ENCODE results near the gene RERGL. TPM values are rescaled to one million over a fixed set of nuclear protein-coding genes. Genes with fewer than 3 reads are reported as not detected.
"Not testable (repeated sequence)": the region's sequence is repeated elsewhere in the genome, so short reads cannot be mapped to it uniquely, and the experiment has no call there.

RERGL gene
- total RNA-seq = 1.2 TPM
- long read RNA-seq = 0 reads

- DNase-seq = no peak
- no peak for ATAC-seq (ENCODE audit: poor library complexity)
- intact Hi-C loops (cut with DNase I) = no loop called here
These were observed at the start of gene RERGL for GRCh38 chr12:18090093-18090492. TSS of gene RERGL (minus strand) at chr12:18090193. CDS start at chr12:18090140, 53 bp downstream.

DNA sequence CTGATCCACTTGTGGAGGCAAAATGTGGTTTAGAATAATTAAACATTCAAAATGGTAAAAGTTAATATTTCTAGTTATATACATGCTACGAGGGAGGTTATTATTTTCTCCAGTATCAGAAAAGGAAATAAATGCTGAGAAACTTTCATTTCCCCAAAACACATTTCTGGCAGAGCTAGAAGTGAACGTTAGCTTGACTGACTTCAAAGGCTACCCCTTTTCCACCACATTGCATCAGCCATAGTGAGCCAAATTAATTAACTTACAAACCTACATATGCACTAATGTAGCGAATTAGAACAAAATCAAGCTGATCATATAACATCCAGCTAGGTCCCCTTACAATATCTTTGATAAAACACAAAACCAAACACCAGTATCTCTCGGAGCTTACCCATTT is 49.3 kb upstream of the RERGL start:
- intact Hi-C loops (cut with DNase I) = no loop called here
- no peak for DNase-seq
- ATAC-seq (ENCODE audit: poor library complexity) = no peak

DNA sequence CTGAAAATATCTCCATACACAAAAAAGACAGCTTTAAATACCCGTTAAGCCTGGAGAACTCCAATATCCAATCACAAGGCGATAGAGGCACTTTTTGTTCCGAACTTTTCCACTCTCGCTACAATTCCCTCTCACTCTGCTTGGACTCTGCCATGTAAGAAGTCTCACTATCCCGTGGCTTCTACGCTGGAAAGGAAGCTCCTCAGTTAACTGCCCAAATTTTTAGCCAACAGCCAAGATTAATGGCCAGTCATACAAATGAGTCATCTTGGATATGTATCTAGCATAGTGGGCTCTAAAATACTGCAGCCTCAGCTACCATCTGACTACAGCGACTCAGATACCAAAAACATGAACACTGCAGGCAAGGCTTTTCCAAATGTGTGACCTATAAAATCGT is 45.5 kb upstream of the RERGL start:
- no peak for DNase-seq
- no peak for ATAC-seq (ENCODE audit: poor library complexity)
- intact Hi-C loops (cut with DNase I) = no loop called here

DNA sequence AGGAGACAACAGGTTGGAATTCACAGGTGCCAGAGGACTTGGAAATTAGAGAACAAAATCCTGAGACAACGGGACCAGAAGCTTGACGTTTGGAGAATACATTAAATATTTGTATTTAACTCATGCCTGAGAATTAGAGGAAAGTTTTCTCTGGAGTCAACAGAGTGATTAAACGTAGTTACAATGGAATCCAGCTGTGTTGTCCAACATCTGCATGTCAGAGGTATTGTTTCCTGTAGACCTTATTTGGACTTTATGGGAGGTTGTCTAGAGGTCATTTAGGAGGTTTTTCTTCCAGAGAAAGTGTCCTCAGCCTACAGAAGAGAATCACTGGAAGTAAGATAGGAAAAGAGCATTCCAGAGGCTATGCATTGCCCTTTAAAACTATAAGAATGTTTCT is 45.1 kb upstream of the RERGL start:
- ATAC-seq (ENCODE audit: poor library complexity) = no peak
- intact Hi-C loops (cut with DNase I) = no loop called here
- no peak for DNase-seq

DNA sequence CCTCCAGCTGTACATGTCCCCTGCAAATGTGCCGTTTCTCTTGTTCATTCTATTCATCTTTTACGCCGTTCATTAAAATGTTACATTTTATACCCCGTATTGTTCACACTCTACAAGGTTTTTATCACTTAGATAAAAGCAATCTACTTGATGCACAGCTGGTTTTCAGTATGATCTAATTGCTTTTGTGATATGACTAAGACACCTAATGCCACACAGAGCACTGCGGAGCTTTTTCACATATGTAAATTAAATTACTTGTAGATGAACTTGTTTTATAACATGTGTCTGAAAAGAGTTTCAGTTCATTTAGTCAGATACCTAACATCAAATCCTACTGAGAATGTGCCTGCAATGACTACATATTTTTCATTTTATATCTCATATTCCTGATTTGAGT is 40.9 kb upstream of the RERGL start:
- intact Hi-C loops (cut with DNase I) = no loop called here
- no peak for ATAC-seq (ENCODE audit: poor library complexity)
- DNase-seq = no peak

DNA sequence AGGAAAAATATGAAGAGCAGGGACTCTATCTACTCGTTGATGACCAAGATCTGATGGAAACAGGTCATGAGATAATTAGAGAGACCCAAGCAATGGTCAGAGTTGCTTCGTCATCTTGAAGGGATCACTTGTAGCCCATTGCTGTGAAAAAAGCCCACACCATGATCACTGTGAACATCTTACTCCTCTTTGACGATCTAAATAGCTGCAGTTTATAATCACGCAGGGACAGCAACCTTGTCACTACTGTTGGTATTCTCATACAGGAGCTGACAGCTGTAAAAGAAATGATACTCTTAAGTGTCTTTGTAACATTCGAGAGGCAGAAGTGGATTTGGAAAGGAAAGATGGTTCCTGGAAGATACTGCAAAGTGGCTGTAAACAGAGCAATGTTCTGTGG is 33.7 kb upstream of the RERGL start:
- DNase-seq = no peak
- no peak for ATAC-seq (ENCODE audit: poor library complexity)
- intact Hi-C loops (cut with DNase I) = no loop called here

DNA sequence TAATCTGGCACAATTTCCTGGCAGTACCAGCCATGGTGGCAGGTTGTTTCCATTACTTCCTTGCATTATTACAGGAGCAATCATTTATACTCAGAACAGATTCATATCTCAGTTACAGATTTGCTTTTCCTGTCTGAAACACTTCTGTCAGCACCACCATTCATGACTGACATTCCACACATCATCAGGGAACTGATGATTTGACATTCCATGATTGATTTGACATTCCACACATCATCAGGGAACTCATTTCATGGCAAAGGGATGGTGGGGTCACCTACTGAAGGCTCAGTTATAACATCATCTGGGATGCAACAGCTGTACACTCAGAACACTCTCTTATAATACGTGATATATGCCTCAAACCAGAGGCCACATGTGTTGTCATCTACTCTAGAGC is 30.9 kb upstream of the RERGL start:
- no peak for ATAC-seq (ENCODE audit: poor library complexity)
- no peak for DNase-seq
- intact Hi-C loops (cut with DNase I) = no loop called here

- ATAC-seq (ENCODE audit: poor library complexity) (no peak), DNase-seq (no peak)
- intact Hi-C loops (cut with DNase I) = no loop called here
These were observed 18.6 kb upstream of the RERGL start for GRCh38 chr12:18108611-18109010.

DNA sequence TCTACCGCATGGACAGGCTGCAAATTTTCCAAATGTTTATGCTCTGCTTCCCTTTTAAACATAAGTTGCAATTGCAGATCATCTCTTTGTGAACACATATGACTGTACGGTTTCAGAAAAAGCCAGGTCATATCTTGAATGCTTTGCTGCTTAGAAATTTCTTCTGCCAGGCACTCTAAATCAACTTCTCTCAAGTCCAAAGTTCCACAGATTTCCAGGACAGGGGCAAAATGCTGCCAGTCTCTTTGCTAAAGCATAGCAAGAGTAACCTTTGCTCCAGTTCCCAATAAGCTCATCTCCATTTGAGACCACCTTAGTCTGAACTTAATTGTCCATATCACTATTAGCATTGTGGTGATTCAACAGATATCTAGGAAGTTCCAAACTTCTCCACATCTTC is 13.6 kb upstream of the RERGL start:
- intact Hi-C loops (cut with DNase I) = no loop called here
- ATAC-seq (ENCODE audit: poor library complexity) (no peak), DNase-seq (no peak)

GRCh38 chr12:18101043-18101442 is 11.1 kb upstream of the RERGL start:
- ATAC-seq (ENCODE audit: poor library complexity) (no peak), DNase-seq (no peak)
- intact Hi-C loops (cut with DNase I) = no loop called here

DNA sequence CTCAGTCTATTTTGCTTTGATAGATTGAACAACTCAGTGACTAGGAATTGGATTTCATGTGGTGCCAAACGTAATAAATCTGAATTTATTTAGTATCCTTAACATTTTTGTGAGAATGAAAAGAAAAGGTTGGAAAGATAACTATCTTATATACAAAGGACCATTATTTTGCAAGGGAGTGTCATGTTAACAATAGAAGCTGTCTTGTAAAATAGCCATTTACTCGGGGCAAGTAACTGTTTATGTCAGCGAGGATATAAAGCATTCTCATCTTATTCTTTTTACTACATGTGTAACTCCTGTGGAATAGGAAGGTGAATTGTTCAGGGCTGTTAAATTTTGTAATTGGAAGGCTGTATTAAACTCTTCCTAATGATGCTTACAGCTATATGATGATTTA is 5.9 kb downstream of the RERGL start:
- no peak for DNase-seq
- ATAC-seq (ENCODE audit: poor library complexity) = no peak
- intact Hi-C loops (cut with DNase I) = no loop called here

DNA sequence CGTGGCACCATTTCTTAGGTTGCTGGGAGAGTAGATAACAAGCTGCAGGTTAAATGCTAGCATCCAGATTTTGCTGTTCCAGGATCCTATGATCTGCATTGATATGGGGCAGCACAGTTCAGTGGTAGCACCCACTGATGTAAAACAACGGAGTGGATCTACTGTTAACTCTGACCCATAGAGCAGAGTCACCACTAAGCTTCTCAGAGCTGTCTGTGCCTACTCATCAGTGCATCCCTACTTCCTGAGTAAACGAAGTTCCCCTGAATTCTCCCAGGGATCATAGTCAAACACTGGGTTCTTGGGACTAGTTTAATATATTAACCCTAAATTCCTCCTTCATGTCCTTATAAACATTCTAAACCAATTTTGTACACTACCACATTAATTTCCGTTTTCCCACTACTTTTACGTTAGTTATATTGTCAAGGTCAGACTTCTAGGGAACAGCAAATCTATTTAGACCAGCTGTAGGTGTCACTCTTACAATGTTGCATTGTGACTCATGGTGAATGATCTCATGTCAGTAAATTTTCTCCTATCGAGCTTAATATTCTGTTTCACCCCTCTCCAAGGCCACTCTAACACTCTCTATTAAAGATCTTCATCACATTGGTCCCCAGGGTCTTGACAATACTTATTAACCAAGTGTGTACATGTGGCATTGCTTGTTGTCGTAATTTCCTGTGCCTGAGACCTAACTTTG is 10.3 kb downstream of the RERGL start:
- intact Hi-C loops (cut with DNase I) = no loop called here
- no peak for ATAC-seq (ENCODE audit: poor library complexity)
- DNase-seq = no peak

DNA sequence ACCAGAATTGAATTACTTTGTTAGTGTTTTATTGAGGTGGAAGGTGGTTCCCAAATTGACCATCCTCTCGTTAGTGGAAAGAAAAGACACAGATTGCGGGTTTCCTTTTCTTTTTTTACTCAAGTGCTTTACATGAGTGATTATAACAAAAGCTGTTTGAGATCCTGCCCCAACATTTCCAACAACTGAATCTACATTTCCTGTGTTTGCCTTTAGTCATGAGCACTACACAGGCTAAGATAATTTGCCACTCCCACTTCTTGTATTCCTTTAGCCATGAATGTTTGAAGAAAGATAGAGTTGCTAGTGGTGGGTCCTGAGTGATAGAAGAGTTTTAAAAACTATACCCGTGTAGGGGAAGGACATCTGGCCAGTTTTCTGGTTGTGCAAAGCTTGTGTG is 16.0 kb downstream of the RERGL start:
- DNase-seq (no peak), ATAC-seq (ENCODE audit: poor library complexity) (no peak)
- intact Hi-C loops (cut with DNase I) = no loop called here

DNA sequence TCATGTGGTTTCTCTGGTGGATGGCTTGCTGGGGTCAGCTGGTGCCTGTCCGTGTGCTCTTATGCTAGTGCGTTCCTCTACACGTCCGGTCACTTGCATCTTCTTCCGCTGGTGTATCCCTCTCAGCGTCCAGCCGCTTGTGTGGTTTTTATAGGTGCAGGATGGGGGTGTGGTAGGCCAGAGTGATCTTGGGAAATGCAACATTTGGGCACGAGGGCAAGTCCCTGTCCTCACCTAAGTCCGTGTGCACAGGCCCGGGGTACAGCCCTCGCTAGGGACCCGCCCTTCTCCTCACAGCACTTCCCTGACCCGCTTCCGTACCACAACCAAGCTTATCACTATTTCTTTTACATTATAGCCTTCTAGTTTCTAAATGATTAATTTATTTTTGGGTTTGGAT is 17.3 kb downstream of the RERGL start:
- DNase-seq = no peak
- intact Hi-C loops (cut with DNase I) = no loop called here
- ATAC-seq (ENCODE audit: poor library complexity) = no peak

DNA sequence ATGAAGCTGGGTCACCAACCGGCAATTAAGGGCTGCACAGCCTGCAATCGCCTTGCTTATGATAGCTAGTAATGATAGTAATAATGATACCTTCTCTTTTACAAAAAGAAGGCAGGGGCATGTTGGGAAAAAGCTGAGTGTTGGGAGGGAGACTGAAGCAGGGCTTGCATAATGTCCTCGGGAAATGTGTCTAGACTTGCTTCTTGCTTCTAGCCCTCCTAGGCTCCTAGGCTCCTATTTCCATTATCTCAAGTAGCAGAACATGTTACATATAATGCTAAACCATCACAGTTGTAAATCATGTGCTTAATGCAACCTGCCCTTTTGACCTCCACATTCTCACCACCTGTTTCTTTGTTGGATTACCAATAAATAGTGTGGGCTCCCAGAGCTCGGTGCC is 18.7 kb downstream of the RERGL start:
- DNase-seq (no peak), ATAC-seq (ENCODE audit: poor library complexity) (no peak)
- intact Hi-C loops (cut with DNase I) = no loop called here

- ATAC-seq (ENCODE audit: poor library complexity) = no peak
- no peak for DNase-seq
- intact Hi-C loops (cut with DNase I) = no loop called here
These were observed 21.6 kb downstream of the RERGL start for GRCh38 chr12:18068355-18068754.

DNA sequence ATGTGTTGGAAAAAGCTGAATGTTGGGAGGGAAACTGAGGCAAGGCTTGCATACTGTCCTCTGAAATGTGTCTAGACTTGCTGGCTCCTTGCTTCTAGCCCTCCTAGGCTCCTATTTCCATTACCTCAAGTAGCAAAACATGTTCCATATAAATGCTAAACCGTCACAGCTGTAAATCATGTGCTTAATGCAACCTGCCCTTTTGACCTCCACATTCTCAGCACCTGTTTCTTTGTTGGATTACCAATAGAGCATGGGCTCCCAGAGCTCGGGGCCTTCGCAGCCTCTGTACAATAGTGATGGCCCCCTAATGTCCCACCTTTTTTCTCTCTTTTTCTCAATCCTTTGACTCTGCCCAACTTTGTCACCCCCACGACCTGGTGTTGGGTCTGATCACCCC is 23.3 kb downstream of the RERGL start:
- ATAC-seq (ENCODE audit: poor library complexity) (no peak), DNase-seq (no peak)
- intact Hi-C loops (cut with DNase I) = no loop called here

DNA sequence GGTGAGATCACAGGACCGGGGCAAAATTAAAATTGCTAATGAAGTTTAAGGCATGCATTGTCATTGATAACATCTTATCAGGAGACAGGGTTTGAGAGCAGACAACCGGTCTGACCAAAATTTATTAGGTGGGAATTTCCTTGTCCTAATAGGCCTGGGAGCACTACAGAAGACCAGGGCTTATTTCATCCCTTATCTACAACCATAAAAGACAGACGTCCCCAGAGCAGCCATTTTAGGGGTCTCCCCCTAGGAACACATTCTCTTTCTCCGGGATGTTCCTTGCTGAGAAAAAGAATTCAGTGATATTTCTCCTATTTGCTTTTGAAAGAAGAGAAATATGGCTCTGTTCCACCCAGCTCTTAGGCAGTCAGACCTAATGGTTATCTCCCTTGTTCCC is 27.1 kb downstream of the RERGL start:
- DNase-seq; ATAC-seq (ENCODE audit: poor library complexity); intact Hi-C loops (cut with DNase I): not testable (repeated sequence)

DNA sequence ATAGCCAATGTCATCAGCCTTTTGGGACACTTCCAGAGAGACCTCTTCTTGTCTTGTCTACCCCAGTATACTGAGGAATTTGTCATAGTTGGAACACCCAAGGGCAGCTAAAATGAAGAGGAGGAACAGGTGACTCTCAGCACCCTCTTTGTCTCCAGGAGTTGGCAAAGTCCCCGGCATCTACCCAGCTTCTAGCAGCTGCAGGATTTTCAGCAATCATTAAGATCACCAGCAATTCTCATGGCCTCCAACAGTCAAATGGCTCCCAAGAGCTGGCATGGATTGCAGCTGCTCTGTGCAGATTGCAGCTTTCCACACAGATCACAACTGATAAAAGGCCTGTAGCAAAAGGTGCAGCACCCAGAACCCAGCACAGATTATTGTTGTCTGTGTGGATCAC is 32.9 kb downstream of the RERGL start:
- intact Hi-C loops (cut with DNase I) = no loop called here
- DNase-seq = no peak
- no peak for ATAC-seq (ENCODE audit: poor library complexity)

- intact Hi-C loops (cut with DNase I) = no loop called here
- DNase-seq (no peak), ATAC-seq (ENCODE audit: poor library complexity) (no peak)
These were observed 34.9 kb downstream of the RERGL start for GRCh38 chr12:18054925-18055619.
